GM04503 (cell line): Measurements from ENCODE around the gene CEACAM3.

Source experiments
- DNase-seq: peaks from one replicate; pipeline ENCODE4 v3.0.0-alpha.2; 2012; ENCODE audit warnings: low read depth

CEACAM3 gene

GRCh38 chr19:41792513-41793413 is 3.6 kb upstream of the CEACAM3 start:
- DNase-seq = peak; percentile 37

GRCh38 chr19:41793414-41793727 is 3.0 kb upstream of the CEACAM3 start:
- DNase-seq = no peak

GRCh38 chr19:41795031-41795461 is 1.3 kb upstream of the CEACAM3 start:
- no peak for DNase-seq

GRCh38 chr19:41796901-41797300 is 514 bp downstream of the CEACAM3 start:
- no peak for DNase-seq

GRCh38 chr19:41799444-41800000 is 3.1 kb downstream of the CEACAM3 start:
- DNase-seq = no peak

- DNase-seq = no peak
These were observed 4.6 kb downstream of the CEACAM3 start for GRCh38 chr19:41801031-41801430.

GRCh38 chr19:41801792-41802211 is 5.4 kb downstream of the CEACAM3 start:
- DNase-seq = no peak

GRCh38 chr19:41802770-41803169 is 6.4 kb downstream of the CEACAM3 start:
- DNase-seq = no peak

GRCh38 chr19:41804336-41804735 is 7.9 kb downstream of the CEACAM3 start:
- no peak for DNase-seq

GRCh38 chr19:41807176-41807575 is 10.8 kb downstream of the CEACAM3 start:
- DNase-seq = no peak

GRCh38 chr19:41808663-41809566 is 12.5 kb downstream of the CEACAM3 start:
- no peak for DNase-seq

GRCh38 chr19:41810301-41810700 is 13.9 kb downstream of the CEACAM3 start:
- no peak for DNase-seq

GRCh38 chr19:41811036-41811435 is 14.6 kb downstream of the CEACAM3 start:
- no peak for DNase-seq

- no peak for DNase-seq
These were observed 15.6 kb downstream of the CEACAM3 start for GRCh38 chr19:41811981-41812380.

GRCh38 chr19:41813911-41814310 is 17.5 kb downstream of the CEACAM3 start:
- no peak for DNase-seq

- no peak for DNase-seq
These were observed 18.9 kb downstream of the CEACAM3 start for GRCh38 chr19:41815301-41815700.

GRCh38 chr19:41816761-41817160 is 20.4 kb downstream of the CEACAM3 start:
- DNase-seq = no peak

GRCh38 chr19:41821003-41821735 is 24.8 kb downstream of the CEACAM3 start:
- no peak for DNase-seq

GRCh38 chr19:41837981-41838708 is 41.8 kb downstream of the CEACAM3 start:
- no peak for DNase-seq

- DNase-seq = no peak
These were observed 42.8 kb downstream of the CEACAM3 start for GRCh38 chr19:41839211-41839610.

- no peak for DNase-seq
These were observed 47.0 kb downstream of the CEACAM3 start for GRCh38 chr19:41843371-41843770.
